RWPE2 (cell line): ENCODE data around the gene TRIM7.
"Not testable (repeated sequence)": the region's sequence is repeated elsewhere in the genome, so short reads cannot be mapped to it uniquely, and the experiment has no call there.

Source experiments
- ATAC-seq: fragments of 200-7000 bp; cut with Tn5 transposase; 3 replicates; pipeline ENCODE4 v1.9.1; 2021; ENCODE audit warnings: low read depth
- DNase-seq: peaks from one replicate; pipeline ENCODE4 v3.0.0-alpha.2; 2020; ENCODE audit warnings: low spot score
- H3K27ac ChIP-seq: fragments of 450-650 bp; 2 replicates; pipeline ENCODE4 v1.5.1; 2017; ENCODE audit warnings: mild to moderate bottlenecking; ENCODE audit not compliant: poor library complexity, severe bottlenecking
- H3K27me3 ChIP-seq: fragments of 250-450 bp; sonication (Bioruptor Pico); 2 replicates; pipeline ENCODE4 v1.5.1; 2021; ENCODE audit warnings: mild to moderate bottlenecking, moderate library complexity; ENCODE audit not compliant: insufficient read depth, poor library complexity, severe bottlenecking
- H3K36me3 ChIP-seq: fragments of 250-450 bp; sonication (Bioruptor Pico); 2 replicates; pipeline ENCODE4 v1.5.1; 2020; ENCODE audit warnings: low read depth, mild to moderate bottlenecking, moderate library complexity
- H3K4me1 ChIP-seq: fragments of 250-450 bp; sonication (Bioruptor Pico); 2 replicates; pipeline ENCODE4 v1.5.1; 2021; ENCODE audit warnings: mild to moderate bottlenecking, moderate library complexity; ENCODE audit not compliant: insufficient read depth, poor library complexity, severe bottlenecking
- H3K4me3 ChIP-seq: fragments of 250-450 bp; sonication (Bioruptor Pico); 2 replicates; pipeline ENCODE4 v1.5.1; 2021; ENCODE audit warnings: mild to moderate bottlenecking, moderate library complexity; ENCODE audit not compliant: severe bottlenecking
- H3K9me3 ChIP-seq: fragments of 250-450 bp; sonication (Bioruptor Pico); 2 replicates; pipeline ENCODE4 v1.5.1; 2021; ENCODE audit warnings: mild to moderate bottlenecking, moderate library complexity; ENCODE audit not compliant: severe bottlenecking
- TF ChIP-seq, protein P1 (sequence below): fragments of 450-650 bp; IDR thresholded peaks from one replicate; pipeline ENCODE4 v1.5.1; 2017; ENCODE audit warnings: mild to moderate bottlenecking, moderate library complexity; ENCODE audit not compliant: poor library complexity, severe bottlenecking

Gene TRIM7

DNA sequence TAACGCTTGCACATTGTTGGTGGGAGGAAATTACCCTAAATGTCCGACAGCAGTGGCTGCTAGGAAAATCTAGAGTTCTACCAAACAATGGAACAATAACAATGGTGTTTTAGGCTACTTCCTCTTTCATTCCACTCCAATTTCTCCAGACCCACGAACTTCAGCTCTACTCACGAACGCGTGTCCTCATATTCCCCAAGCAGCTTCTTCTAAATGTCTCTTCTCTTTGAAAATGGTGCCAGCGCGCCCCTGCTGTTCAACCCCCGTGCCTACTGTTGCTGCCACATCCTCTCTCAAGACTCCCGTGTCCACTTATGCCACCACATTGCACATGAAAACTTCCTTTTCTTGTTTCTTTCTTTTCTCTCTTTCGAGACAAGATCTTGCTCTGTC, 32.0 kb downstream of the TRIM7 start:
- Histone ChIP-seq H3K36me3 (no peaks in the 10 kb centered on the region), H3K4me1 (peaks cover 10% of the 10 kb centered on the region), H3K4me3 (peak overlapping the region; percentile 44), H3K9me3 (no peaks in the 10 kb centered on the region), H3K27me3 (no peaks in the 10 kb centered on the region), H3K27ac (peak overlapping the region; percentile 50)
- TF ChIP-seq, protein P1, sequence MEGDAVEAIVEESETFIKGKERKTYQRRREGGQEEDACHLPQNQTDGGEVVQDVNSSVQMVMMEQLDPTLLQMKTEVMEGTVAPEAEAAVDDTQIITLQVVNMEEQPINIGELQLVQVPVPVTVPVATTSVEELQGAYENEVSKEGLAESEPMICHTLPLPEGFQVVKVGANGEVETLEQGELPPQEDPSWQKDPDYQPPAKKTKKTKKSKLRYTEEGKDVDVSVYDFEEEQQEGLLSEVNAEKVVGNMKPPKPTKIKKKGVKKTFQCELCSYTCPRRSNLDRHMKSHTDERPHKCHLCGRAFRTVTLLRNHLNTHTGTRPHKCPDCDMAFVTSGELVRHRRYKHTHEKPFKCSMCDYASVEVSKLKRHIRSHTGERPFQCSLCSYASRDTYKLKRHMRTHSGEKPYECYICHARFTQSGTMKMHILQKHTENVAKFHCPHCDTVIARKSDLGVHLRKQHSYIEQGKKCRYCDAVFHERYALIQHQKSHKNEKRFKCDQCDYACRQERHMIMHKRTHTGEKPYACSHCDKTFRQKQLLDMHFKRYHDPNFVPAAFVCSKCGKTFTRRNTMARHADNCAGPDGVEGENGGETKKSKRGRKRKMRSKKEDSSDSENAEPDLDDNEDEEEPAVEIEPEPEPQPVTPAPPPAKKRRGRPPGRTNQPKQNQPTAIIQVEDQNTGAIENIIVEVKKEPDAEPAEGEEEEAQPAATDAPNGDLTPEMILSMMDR: peak; percentile 97
- peak; percentile 80 for DNase-seq
- peak; percentile 42 for ATAC-seq

DNA sequence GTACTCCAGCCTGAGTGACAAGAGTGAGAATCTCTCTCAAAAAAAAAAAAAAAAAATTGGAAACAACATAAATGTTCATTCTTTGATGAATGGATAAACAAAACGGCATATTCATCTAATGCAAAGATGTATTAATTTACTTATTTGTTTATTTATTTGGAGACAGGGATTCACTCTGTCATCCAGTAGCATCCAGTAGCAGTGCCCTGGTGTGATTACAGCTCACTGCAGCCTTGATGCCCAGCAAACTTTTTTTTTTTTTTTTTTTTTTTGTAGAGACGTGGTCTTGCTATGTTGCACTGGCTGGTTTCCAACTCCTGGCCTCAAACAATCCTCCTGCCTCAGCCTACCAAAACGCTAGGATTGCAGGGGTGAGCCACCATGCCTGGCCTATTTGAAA, 33.2 kb downstream of the TRIM7 start:
- H3K27me3 ChIP-seq: no peaks in the 10 kb centered on the region
- no peak for DNase-seq

DNA sequence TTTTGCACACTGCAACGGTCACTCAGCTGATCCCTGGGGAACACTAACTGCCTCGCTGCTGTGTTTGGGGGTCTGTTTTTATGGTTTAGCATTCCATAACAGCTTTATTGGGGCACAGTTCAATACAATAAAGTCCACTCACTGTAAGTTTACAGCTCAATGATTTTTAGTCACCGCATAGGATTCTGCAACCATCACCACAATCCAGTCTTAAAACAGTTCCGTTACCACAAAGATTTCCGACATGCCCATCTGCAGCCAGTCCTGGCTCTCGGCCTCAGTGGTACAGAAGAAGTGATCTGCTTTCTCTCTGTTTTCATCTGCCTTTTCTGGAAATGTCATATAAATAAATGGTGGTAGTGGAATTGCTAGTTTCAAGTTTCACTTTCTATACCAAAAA, 34.0 kb downstream of the TRIM7 start:
- peaks cover 10% of the 10 kb centered on the region for H3K4me1 ChIP-seq
- no peaks in the 10 kb centered on the region for H3K36me3 ChIP-seq
- H3K4me3 ChIP-seq: no peak overlapping the region
- TF ChIP-seq, protein P1: no peak
- no peaks in the 10 kb centered on the region for H3K9me3 ChIP-seq
- H3K27ac ChIP-seq: no peak overlapping the region
- no peak for ATAC-seq
- H3K27me3 ChIP-seq: no peaks in the 10 kb centered on the region
- DNase-seq: no peak

More for the DNA sequence above, 33.2 kb downstream of the TRIM7 start:
- H3K4me1 ChIP-seq: peaks cover 10% of the 10 kb centered on the region
- ATAC-seq: no peak
- no peak overlapping the region for H3K27ac ChIP-seq
- H3K9me3 ChIP-seq: no peaks in the 10 kb centered on the region
- H3K4me3 ChIP-seq: no peak overlapping the region
- H3K36me3 ChIP-seq: no peaks in the 10 kb centered on the region
- TF ChIP-seq, protein P1: no peak

DNA sequence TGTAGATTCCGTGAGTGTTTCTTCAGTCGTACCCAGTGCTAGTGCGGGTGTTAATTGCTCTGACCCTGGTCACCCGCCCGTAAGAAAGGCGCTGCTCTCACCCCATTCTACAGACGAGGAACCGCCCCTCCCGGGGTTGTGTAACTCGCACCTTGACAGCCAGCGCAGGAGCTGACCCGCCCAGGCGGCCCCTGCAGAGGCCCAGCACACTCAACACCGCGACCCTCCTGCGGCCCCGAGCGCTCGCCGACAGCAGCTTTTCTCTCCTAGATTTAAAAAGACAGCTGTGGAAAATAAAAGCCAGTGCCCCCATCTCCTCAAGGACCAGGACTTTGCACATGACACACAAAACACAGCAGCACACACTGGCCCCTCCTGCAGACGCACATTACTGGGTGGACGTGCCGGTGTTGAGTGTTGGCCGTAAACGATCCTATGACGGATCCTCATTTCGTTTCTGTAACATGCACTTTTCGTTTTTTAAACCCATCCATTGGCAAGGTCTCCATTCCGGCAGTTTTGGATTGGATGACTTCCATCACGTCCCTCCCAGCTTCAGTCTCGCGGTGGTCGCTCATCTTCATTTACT, 34.7 kb downstream of the TRIM7 start:
- no peak for ATAC-seq
- Histone ChIP-seq H3K27me3 (no peaks in the 10 kb centered on the region), H3K9me3 (no peaks in the 10 kb centered on the region), H3K4me3 (no peak overlapping the region), H3K36me3 (no peaks in the 10 kb centered on the region), H3K4me1 (peaks cover 10% of the 10 kb centered on the region), H3K27ac (no peak overlapping the region)
- TF ChIP-seq, protein P1: no peak
- DNase-seq: no peak

DNA sequence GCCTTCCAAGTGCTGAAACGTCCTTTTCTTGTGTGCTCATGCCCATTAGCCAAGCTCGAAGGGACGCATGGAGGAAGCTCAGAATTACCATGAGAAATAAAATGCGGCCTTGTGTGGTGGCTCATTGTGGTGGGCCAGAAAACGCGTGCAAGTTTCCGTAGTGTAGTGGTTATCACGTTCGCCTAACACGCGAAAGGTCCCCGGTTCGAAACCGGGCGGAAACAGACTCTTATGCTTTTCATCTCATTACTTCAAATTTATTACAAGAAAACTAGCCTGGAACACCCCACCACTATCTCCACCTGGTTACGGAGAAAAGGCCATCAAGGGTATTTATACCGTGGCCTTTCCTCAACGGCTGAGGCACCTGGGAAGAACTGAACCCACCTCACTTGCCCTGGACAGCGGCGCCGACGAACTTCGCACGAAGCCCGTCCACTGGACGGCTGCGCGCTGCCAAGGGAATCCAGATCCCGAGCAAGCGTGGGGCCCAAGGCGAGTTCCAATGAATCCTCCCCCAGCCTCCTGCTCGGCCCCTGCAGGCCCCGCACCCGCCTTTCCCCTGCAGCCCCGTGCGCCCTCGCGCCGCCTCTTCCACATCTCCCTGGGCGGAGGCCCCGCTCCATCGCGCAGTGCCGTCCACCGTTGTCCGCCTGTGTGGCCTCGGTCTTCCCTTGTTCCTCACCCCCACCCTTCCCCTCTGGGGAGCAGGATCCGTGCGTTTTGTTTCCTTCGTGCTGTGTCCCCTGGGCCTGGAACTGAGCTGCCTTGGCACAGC, 35.3 kb downstream of the TRIM7 start:
- DNase-seq, H3K27ac ChIP-seq, H3K27me3 ChIP-seq, H3K9me3 ChIP-seq, H3K36me3 ChIP-seq: not testable (repeated sequence)
- H3K4me1 ChIP-seq: peaks cover 10% of the 10 kb centered on the region
- ATAC-seq: peak; percentile 12; the same call in 1 of the 3 replicates
- peak overlapping the region; percentile 9 for H3K4me3 ChIP-seq
